Endothelial cell of umbilical vein (primary cell): ENCODE measurements around the gene SIX1.

Source experiments
- CTCF ChIP-seq, 2 donors: IDR thresholded peaks; 1 replicate in 1 of 2; 2 replicates in 1 of 2; pipeline ENCODE4 v1.5.1; 2011; ENCODE audit warnings: low read length in 2 of 2, mild to moderate bottlenecking in 2 of 2, moderate library complexity in 2 of 2, control low read depth in 1 of 2, inconsistent platforms in 1 of 2, low read depth in 1 of 2; ENCODE audit not compliant: insufficient read depth in 1 of 2; ENCODE audit errors: extremely low read depth in 1 of 2
- EZH2 ChIP-seq: IDR thresholded peaks from 2 replicates; pipeline ENCODE4 v1.6.1; 2012; ENCODE audit warnings: borderline replicate concordance, low read depth, mild to moderate bottlenecking, moderate library complexity, low read length, inconsistent platforms; ENCODE audit not compliant: severe bottlenecking
- FOS ChIP-seq: IDR thresholded peaks from 2 replicates; pipeline ENCODE4 v1.6.1; 2011; ENCODE audit warnings: mild to moderate bottlenecking, low read length, moderate library complexity, borderline replicate concordance; ENCODE audit not compliant: insufficient read depth
- GATA2 ChIP-seq: IDR thresholded peaks from 2 replicates; pipeline ENCODE4 v1.7.0; 2011; ENCODE audit warnings: low read depth, mild to moderate bottlenecking, moderate library complexity, mixed read lengths, low read length; ENCODE audit not compliant: insufficient read length, insufficient read depth
- JUN ChIP-seq: IDR thresholded peaks from 2 replicates; pipeline ENCODE4 v1.6.1; 2011; ENCODE audit warnings: borderline replicate concordance, low read depth; ENCODE audit not compliant: insufficient read length, insufficient read depth
- MAX ChIP-seq: IDR thresholded peaks from 2 replicates; pipeline ENCODE4 v1.6.1; 2011; ENCODE audit not compliant: insufficient read depth, insufficient read length
- MYC ChIP-seq: IDR thresholded peaks from one replicate; pipeline ENCODE4 v1.6.1; 2011; ENCODE audit warnings: mild to moderate bottlenecking, low read depth, low read length
- POLR2A ChIP-seq: IDR thresholded peaks from 2 replicates; pipeline ENCODE4 v1.6.1; 2012; ENCODE audit warnings: low read depth, mild to moderate bottlenecking, control low read depth, low read length
- POLR2AphosphoS5 ChIP-seq: IDR thresholded peaks from 2 replicates; pipeline ENCODE4 v1.6.1; 2012; ENCODE audit warnings: low read depth, mild to moderate bottlenecking, control low read depth, low read length, moderate library complexity; ENCODE audit not compliant: insufficient read depth

GRCh38 chr14:60628892-60629291, 20.4 kb downstream of the SIX1 start:
- TF ChIP-seq MAX (no peak), CTCF (IDR thresholded peaks at IDR 0.05; ENCODE audit: extremely low read depth in 1 of 2, insufficient read depth in 1 of 2, low read depth in 1 of 2, low read length in 2 of 2) (no peak), EZH2 (no peak), POLR2A (no peak), POLR2AphosphoS5 (no peak), MYC (no peak), GATA2 (no peak), JUN (no peak), FOS (no peak)
